OCI-M2 (cell line): ENCODE results near the gene SCAP.
"Not testable (repeated sequence)": the region's sequence is repeated elsewhere in the genome, so short reads cannot be mapped to it uniquely, and the experiment has no call there.

ENCODE experiments used
- DNase-seq: peaks from one replicate; lab custom pipeline; 2025; ENCODE audit not compliant: unreplicated experiment; lab: John Stamatoyannopoulos, UW

The SCAP gene

DNA sequence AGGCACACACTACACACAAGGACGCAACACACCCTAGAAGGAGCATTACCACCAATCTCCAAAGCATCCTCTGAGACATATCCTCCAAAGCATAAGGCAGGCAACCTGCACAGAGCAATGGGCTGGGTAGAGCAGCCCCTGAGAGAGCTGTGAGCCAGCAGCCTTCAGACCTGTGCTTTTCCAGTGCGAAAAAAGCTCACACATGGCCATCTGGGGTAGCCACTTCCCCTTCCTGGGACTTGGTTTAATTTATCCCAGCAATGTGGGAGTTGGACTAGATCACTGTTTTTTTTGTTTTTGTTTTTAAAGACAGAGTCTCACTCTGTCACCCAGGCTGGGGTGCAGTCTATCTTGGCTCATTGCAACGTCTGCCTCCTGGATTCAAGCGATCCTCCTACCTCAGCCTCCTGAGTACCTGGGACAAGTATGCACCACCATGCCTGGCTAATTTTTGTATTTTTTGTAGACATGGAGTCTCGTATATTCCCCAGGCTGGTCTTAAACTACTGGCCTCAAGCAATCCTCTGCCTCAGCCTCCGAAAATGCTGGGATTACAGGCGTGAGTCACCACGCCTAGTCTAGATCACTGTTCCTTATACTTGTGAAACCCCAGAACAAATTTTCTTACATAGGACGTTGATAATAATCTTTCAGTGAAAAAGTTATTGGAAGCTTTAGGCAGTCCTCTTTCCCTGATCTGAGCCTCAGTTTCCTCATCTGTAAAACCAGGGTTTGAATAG lies 76.0 kb downstream of the SCAP start:
- DNase-seq = no peak

DNA sequence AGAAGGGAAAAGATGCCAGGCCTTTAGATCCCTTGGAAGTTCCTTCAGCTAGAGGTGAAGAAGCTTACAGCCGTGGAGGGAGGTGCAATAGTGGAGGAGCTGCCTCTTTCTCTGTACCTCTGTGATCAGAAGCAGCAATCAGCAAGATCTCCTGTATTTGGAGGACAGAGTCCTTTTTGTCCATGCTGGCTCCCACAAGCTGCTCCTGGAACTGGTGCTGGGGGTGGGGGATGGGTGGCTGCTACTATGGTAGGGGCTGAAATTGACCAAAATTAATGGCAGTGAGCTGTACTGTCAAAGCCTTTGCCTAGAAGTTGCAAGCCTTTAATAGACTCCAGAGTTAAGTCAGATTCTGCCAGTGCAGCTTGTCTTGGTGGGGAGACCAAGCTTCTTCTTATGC lies 76.7 kb downstream of the SCAP start:
- DNase-seq = no peak

- DNase-seq = no peak
These were observed 77.5 kb downstream of the SCAP start for GRCh38 chr3:47398228-47398627.

GRCh38 chr3:47394881-47395280 lies 80.9 kb downstream of the SCAP start:
- no peak for DNase-seq

DNA sequence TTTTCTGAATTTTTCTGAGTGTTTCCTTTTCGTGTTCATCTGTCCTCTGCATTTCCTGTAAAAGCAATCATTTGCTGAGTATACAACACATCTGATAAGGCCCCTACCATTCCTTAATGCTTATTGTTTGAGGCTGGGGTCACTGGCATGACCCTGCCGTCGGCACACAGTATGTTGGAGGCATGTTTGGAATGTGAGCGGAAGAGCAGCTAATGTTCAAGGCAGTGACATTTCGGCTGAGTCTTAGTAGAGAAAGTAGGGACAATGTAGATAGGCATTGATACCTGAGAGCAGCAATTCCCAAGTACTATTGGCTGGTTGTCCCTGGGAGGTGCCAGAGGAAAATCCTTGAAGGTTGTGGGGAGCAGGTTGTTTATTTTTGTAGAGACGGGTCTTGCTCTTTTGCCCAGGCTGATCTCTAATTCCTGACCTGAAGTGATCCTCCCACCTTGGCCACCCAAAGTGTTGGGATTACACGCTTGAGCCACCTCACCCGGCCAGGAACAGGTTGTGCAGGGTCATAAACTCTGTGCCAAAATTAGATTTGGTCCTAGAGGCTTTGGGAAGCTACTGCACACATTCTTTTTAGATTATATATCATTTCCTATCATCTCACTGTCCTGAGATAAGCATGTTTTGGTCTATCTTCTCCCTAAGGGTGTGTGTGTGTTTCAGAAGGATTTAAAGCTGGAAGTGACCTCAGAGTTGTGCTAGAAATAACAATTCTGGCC lies 81.4 kb downstream of the SCAP start:
- DNase-seq = no peak

- DNase-seq = no peak
These were observed 82.8 kb downstream of the SCAP start for GRCh38 chr3:47392933-47393332.

GRCh38 chr3:47385796-47386195 lies 89.9 kb downstream of the SCAP start:
- no peak for DNase-seq

DNA sequence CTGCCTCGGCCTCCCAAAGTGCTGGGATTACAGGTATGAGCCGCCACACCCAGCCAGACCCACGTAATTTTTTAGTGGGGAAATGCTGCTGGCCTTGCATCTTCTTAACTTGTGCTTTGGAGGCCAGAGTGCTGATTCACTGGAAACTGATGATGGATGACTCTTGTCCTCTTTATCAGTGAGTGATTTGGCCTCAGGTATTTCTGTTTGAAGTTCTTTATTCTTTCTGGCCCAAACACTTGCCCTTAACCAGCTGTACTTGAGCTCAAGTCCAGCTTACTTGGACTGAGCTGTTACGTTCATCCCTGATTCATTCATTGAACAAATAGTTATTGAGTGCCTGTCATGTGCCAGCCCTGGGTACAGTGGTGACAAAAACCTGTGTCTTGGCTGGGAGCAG lies 90.7 kb downstream of the SCAP start:
- DNase-seq = no peak

DNA sequence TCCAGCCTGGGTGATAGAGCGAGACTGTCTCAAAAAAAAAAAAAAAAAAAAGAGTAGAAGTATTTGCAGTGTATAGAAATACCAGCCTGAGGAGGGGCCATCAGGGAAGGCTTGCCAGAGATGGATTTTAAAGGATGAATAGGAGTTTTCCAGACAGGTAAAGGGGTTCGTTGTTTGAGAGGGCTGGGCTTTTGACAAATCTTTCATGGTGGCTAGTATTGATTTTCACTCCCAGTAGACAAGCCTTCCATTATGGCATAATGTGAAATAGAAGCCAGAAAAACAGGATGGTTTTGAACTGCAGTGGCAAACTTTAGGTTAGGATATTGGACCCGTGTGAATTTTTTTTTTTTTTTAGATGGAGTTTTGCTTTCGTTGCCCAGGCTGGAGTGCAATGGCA lies 91.3 kb downstream of the SCAP start:
- no peak for DNase-seq

- DNase-seq = no peak
These were observed 94.2 kb downstream of the SCAP start for GRCh38 chr3:47381317-47382157.

DNA sequence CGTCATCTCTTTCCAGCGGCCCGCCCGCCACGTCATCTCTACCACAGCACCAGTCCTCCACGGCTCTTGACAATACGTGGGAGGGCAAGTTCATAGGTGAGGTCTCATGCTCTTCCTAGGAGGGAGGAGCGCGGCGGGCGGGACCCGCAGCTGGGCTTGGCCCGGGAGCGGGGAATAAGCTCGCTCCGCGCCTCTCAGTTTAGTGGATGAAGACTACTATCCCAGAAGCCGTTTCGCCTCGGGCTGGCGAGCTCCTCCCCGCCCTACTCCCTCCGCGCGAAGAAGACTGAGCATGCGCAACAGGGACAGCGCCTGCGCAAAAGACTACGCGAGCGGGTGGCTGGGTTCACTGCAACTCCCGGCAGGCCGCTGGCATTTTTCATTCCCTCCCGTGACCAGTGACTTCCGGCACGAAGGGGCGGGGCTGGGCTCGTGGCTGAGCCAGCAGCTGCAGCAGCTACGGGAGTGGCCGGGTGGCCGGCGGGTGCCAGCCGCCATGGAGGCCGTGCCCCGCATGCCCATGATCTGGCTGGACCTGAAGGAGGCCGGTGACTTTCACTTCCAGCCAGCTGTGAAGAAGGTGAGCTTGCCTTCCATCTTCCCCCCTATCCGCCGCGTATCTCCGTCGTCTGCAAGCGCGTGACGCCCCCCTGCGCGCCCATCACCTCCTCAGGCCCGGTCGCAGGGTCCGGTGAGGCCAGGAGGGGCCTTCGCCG lies 95.0 kb downstream of the SCAP start, which contains the start of gene PTPN23:
Gene PTPN23 (plus strand): TSS at position 421 of the 716 bp plus-strand sequence. CDS start 76 bp downstream, at position 497.
- DNase-seq = peak; percentile 69

- no peak for DNase-seq
These were observed 95.6 kb downstream of the SCAP start for GRCh38 chr3:47380026-47380600.

GRCh38 chr3:47379411-47379899 lies 96.3 kb downstream of the SCAP start:
- DNase-seq = no peak

DNA sequence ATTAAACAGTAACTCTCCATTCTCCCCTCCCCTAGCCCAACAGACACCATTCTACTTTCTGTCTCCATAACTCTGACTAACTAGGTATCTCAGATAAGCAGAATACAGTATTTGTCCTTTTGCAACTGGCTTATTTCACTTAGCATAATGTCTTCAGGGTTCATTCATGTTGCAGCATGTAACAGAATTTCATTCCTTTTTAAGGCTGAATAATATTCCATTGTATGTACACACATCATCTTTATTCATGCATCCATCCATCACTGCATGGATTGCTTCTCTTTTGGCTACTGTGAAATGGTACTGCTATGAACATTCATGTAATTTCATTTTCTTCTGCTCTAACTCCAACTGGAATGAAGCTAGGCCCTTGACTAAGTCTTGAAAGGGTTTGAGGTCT lies 96.9 kb downstream of the SCAP start:
- DNase-seq = no peak

- no peak for DNase-seq
These were observed 98.6 kb downstream of the SCAP start for GRCh38 chr3:47377186-47377585.

- DNase-seq = no peak
These were observed 99.3 kb downstream of the SCAP start for GRCh38 chr3:47376393-47376792.

DNA sequence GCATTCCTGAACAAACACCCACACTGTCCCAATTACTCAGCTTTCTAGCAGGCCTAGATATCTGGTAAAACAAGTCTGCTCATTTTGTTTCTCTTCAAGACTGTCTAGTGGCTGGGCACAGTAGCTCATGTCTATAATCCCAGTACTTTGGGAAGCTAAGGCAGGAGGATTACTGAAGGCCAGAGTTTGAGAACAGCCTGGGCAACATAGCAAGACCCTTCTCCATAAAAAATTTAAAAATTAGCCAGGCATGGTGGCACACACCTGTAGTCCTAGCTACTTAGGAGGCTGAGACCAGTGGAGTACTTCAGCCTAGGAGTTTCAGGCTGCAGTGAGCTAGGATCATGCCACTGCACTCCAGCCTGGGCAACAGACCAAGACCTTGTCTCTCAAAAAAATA lies 101.2 kb downstream of the SCAP start:
- no peak for DNase-seq

DNA sequence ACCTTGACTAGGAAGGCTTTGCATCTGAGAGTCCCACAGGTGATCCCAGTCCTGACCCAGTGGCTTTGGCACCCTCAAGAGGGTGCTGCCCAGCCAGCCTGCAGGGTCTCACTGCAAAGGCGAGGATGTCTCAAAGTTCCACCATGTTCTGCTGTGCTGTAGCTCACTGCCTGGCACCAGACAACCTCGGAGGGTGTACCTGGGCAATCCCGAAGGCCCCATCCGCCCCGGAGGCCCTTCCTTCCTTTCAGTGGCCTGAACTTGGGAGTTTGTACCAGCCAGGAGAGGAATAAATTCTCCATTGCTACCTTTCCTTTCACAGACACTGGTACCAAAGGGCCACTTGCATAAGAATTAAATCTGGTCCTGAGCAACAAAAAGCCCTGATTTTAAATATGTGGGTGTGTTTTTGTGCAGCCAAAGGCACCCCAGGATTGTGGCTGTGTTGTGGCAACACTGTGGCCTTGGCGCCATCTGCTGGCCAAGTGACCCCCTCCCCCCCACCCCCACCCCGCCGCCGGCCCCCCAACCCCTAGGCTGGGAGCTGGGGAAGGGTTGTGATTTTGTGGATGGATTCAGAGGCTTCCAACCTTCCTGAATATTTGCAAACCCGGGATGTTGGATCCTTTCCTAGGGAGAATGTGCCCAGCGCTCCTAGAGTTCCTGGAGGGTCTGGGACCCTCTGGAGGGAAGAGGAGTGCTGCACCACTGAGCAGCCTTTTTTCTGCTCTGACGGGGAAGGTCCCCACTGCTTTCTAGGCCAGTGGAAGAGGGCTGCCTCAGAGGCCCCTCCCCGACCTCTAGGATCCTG lies 104.6 kb downstream of the SCAP start:
- no peak for DNase-seq

DNA sequence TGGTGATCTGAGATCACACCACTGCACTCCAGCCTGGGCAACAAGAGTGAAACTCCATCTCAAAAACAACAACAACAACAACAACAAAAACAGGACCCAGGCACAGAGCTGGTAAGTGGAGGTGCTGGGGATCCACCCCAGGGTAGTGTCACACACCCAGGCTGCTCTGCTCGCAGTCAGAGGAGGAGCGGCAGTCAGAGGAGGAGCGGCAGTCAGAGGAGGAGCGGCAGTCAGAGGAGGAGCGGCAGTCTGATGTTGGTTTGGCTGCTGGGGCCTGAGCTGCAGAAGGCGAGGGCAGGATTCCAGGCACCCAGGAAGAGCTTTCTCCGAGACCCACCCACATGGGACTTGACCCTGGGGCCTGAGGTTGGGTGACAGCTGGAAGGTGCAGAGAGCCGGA lies 105.7 kb downstream of the SCAP start:
- not testable (repeated sequence) for DNase-seq

GRCh38 chr3:47367631-47368030 lies 108.1 kb downstream of the SCAP start:
- DNase-seq = no peak
